ENCODE data around the gene HSPA4L.
A peak's percentile ranks its signal among the peaks of the same experiment; 100 is the strongest.

Gene HSPA4L

DNA sequence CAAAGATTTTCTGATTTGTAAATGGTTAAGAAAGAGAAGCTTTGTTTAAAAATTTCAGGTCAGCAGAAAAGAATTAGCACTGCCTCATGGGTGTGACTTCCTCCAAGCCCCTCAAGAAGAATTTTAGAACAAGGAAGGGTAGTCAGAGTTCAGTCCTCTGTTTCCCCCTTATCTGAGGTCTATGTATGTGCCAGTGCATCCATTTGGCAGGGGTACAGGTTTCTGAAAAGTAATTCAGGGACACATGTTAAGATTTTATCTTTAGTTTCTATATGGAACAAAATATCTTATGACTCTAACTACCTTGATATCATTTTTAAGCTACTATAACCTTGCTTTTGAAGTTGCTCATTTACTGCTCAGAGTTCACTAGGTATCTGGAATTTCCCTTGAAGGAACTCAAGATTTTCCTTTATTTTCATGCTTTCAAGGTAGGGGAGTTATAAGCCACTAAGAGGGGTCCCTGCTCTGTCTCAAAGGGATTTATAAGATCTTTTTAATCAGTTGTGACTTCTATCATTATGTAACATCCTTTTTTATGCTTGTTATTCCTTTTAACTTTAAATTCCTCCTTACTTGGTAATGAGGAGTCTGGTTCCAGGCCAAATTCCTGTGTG is 74.2 kb downstream of the HSPA4L start:
- H3K4me3 ChIP-seq (ENCODE audit: low read depth, low read length): no peak overlapping the region
- DNase-seq (ENCODE audit: low read depth): no peak

DNA sequence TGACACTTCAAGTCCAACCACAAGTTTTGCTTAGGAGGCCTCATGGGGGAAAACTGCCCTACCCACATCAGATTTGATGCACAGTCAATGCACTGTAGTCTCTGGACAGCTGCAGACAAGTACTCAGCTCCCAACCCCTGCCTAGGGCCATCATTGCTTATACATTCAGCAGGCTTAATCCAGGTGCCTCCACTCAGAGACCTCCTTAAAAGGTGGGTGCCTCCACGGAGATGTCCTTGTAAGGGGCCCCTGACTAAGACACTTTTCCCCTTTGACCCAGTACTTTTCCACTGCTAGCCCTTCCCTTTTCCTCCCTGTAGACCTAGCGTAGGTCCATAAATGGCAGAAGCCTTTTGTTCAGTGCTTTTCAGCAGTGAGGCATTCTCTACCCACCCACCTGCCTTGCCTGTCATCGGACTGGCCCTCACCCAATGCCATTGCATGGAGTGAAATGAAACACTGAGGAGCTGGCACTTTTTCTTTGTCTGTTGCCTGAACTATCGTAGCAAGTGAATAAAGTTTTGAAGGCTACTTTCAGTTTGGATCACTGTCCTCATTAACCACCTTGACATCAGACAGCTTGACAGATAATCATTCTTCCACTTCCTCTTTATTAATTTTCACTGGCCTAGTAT is 74.8 kb downstream of the HSPA4L start:
- no peak overlapping the region for H3K4me3 ChIP-seq (ENCODE audit: low read depth, low read length)
- DNase-seq (ENCODE audit: low read depth): peak; percentile 75

DNA sequence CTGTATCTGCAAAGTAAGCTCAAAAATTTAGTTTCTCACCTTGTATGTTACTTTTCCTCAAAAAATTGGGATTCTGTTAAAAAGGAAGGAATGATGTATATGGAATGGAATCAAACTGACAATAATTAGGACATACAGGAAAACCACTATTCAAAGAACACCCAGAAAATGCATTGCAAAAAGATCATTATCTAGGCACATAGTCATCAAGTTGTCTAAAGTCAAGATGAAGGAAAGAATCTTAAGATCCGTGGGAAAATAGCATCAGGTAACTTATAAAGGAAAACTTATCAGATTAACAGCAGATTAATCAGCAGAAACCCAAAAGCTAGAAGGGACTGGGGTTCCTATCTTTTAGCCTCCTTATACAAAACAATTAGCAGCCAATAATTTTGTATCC is 75.5 kb downstream of the HSPA4L start:
- no peak overlapping the region for H3K4me3 ChIP-seq (ENCODE audit: low read depth, low read length)
- DNase-seq (ENCODE audit: low read depth): no peak

DNA sequence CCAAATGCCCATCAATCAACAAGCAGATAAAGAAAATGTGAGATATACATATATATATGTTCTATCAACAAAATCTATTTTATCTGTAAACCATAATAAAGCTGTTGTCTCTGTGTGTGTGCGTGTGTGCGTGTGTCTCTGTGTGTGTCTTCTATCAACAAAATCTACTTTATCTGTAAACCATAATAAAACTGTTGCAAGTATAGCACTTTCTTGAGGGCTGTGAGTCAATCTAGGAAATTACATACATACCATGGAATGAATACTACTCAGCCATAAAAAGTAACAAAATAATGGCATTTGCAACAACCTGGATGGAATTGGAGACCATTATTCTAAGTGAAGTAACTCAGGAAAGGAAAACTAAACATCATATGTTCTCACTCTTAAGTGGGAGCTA is 86.1 kb downstream of the HSPA4L start:
- no peak overlapping the region for H3K4me3 ChIP-seq (ENCODE audit: low read depth, low read length)
- DNase-seq (ENCODE audit: low read depth): no peak

DNA sequence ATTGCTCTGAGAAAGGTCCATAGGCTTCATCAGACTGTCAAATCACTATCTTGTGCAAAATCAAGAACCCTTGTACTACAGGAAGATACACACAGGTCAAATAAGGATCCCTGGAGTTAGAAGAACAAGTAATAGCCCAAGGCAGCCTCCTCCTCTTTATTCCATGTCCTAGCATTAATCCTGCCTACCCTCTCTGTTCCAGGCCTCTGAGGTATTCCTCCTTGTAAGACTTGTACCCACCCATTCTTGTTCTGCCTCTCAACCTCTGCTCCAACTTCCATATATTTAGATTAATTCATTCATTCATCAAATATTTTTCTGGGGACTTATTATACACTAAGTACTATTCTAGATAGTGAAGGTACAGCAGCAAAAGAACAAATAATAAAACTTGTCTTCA is 88.2 kb downstream of the HSPA4L start:
- DNase-seq (ENCODE audit: low read depth): no peak
- H3K4me3 ChIP-seq (ENCODE audit: low read depth, low read length): no peak overlapping the region

DNA sequence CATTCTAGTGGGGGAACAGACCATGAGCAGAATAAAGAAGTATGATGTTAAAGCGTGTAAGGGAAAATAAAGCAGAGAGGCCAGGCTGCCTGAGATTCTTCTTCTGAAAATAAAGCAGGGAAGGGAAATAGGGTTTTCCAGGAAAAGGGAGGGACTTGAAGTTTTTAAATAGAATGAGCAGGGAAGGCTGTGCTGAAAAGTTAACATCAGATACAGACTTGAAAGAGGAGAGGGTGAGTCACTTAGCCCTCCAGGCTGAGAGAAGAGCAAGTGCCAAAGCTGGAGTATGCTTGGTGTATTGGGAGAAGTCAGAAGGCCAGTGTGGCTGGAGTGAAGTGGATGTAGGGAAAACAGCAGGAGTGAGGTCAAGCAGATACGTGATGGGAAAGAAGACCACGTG is 88.6 kb downstream of the HSPA4L start:
- peak; percentile 41 for DNase-seq (ENCODE audit: low read depth)
- H3K4me3 ChIP-seq (ENCODE audit: low read depth, low read length): no peak overlapping the region

DNA sequence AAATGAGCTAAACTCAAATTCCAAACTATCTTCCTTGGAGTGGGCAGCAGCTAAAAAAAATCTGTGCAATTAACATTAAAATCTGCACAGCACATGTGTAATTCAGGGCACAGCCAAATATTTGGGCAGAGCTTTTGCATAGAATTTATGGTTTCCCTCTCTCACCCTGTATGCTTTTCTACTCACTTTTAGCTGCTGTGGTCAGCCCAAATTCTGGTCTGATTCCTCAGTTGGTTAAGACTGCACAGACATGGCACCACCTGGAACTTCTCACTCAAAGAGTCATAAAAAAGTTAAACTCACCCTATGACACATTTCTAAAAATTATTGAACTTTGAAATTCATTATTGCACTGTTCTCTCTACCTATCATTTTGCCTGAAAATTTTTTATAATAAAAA is 93.7 kb downstream of the HSPA4L start:
- DNase-seq (ENCODE audit: low read depth): no peak
- no peak overlapping the region for H3K4me3 ChIP-seq (ENCODE audit: low read depth, low read length)

DNA sequence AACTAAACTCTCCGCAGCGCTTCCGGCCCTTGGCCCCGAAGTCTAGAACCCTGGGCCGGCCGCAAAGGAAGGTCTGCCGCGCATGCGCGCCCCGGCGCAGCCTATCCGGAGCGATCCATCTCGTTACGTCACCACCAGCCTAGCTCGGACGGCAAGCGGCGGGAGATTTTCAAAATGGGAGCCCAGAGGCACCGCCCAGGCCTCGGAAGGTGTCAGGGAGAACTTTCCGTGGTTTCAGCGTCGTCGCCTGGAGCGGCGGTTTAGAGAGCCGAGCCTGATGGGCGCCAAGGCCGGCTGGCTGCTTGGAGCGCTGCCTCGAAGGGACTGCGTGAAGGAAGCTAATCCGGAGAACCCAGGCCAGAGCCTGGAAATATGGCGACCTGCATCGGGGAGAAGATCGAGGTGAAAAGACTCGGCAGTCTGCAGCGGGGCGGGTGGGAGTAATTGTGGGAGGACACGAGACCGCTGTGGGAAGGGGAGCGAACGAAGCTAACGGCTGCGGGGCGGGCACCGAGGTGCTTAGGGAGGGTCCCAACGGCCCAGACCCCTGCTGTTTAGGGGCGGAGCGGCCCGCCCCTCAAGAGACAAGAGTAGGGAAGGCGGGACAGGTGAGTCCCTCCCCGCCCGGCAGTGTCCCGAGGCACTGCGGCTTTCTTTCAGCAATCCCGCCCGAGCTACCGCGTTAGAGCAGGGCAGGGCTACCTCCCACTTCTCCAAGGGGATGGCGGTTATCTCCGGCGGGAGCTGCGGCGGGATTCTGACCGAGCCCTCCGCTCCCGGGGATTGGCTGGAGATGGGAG is 98.8 kb downstream of the HSPA4L start, which contains the start of gene PLK4:
Gene PLK4 (plus strand): TSS at position 131 of the 800 bp plus-strand sequence. CDS start 242 bp downstream, at position 373.
- peak; percentile 73 for DNase-seq (ENCODE audit: low read depth)
- peak within 1 kb of the TSS; percentile 91 for H3K4me3 ChIP-seq (ENCODE audit: low read depth, low read length)

DNA sequence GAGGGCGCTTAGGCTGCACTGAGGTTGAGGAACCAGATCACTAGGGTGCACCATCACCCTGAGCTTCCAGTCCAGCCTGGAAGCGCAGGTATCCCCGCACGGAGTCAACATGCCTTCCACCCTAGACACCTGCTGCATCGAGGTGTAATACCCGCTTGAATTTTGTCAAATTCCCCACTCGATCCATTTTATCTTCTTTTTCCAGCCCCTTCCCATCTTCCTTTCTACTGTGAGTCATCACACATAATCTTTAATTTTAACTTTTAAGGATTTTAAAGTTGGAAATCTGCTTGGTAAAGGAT is 99.4 kb downstream of the HSPA4L start:
- DNase-seq (ENCODE audit: low read depth): no peak

DNA sequence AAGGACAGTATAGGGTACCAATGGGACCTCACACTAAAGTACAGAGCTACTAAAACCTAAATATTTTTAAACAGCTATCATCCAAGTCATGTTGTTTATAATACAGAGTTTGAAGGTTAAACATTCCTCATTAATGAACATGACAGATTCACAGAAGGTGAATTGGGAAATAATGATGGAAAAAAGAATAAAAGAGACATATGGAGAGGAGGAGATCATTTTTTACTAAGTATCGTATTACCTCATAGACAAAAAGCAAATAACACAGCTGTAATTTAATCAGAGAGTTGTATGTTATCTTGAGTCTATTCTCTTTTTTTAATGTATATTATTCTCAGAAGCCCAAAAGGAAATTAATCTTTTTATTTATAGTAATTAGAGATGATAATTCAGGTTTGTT is 106.4 kb downstream of the HSPA4L start:
- no peak for DNase-seq (ENCODE audit: low read depth)
- H3K4me3 ChIP-seq (ENCODE audit: low read depth, low read length): no peak overlapping the region

More for the DNA sequence above, 99.4 kb downstream of the HSPA4L start:
- H3K4me3 ChIP-seq (ENCODE audit: low read depth, low read length): peak overlapping the region; percentile 91

DNA sequence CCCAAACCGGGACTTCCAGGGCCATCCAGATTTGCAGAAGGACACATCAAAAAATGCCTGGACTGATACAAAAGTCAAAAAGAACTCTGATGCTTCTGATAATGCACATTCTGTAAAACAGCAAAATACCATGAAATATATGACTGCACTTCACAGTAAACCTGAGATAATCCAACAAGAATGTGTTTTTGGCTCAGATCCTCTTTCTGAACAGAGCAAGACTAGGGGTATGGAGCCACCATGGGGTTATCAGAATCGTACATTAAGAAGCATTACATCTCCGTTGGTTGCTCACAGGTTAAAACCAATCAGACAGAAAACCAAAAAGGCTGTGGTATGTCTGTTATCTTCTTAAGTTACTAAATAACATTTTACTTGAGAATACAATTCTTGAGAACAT is 107.8 kb downstream of the HSPA4L start:
- no peak for DNase-seq (ENCODE audit: low read depth)
- no peak overlapping the region for H3K4me3 ChIP-seq (ENCODE audit: low read depth, low read length)
